Loucy (cell line): Measurements from ENCODE around the gene MCF2L.

Experiments used
- EZH2phosphoT487 ChIP-seq: fragments of 200-600 bp; IDR thresholded peaks from 2 replicates; pipeline ENCODE4 v1.6.1; 2018; ENCODE audit warnings: antibody characterized with exemption, mild to moderate bottlenecking, moderate library complexity, borderline replicate concordance
- TF ChIP-seq, protein P1 (sequence below): fragments of 200-600 bp; sonication (generic); conservative IDR thresholded peaks from 2 replicates; pipeline ENCODE4 v1.5.1; 2014; ENCODE audit warnings: mild to moderate bottlenecking, antibody characterized with exemption, low read length

DNA sequence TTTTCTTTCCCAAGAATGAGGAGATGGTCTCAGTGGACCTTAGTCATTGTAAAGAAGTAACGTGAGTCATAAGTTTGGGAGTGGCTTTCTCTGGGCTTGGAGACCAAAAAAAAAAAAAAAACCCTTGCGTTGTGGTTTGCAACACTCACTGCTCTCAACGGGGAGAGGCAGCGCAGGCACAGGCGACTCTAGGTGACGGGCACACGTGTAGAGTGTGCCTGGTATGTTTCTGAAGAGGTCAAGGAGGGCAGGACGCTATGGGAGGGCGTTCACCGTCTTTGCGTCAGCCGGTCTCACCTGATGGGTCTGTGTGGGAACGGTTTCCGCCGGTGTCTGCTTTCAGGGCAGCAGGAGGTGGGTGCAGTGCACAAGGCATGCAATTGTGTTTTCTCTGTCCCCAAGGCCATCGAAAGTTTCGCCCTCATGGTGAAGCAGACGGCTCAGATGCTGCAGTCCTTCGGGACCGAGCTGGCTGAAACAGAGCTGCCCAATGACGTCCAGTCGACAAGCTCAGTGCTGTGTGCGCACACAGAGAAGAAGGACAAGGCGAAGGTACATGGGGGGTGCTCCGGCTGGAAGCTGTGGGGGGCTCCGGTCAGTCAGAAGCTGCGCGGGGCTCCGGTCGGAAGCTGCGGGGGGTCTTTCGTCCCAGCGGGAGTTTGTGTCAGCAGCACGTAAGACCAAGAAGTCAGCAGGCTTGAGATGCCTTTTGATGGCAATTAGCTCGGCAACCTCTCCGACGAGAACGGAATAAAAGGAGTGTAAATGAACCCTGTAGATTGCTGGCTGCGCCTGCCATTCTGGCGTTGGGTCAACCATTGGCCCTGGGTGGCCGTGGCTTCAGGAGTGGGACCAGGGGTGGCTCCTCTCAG is 95.8 kb downstream of the MCF2L start:
- TF ChIP-seq, protein P1, sequence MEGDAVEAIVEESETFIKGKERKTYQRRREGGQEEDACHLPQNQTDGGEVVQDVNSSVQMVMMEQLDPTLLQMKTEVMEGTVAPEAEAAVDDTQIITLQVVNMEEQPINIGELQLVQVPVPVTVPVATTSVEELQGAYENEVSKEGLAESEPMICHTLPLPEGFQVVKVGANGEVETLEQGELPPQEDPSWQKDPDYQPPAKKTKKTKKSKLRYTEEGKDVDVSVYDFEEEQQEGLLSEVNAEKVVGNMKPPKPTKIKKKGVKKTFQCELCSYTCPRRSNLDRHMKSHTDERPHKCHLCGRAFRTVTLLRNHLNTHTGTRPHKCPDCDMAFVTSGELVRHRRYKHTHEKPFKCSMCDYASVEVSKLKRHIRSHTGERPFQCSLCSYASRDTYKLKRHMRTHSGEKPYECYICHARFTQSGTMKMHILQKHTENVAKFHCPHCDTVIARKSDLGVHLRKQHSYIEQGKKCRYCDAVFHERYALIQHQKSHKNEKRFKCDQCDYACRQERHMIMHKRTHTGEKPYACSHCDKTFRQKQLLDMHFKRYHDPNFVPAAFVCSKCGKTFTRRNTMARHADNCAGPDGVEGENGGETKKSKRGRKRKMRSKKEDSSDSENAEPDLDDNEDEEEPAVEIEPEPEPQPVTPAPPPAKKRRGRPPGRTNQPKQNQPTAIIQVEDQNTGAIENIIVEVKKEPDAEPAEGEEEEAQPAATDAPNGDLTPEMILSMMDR: no peak
- no peak for TF ChIP-seq EZH2phosphoT487
